Hepatic stellate cell (primary cell): ENCODE results near the gene MACROD2.

ENCODE experiments used
- DNase-seq: peaks from one replicate; pipeline ENCODE4 v3.0.0; 2011; ENCODE audit warnings: low spot score

Gene MACROD2

DNA sequence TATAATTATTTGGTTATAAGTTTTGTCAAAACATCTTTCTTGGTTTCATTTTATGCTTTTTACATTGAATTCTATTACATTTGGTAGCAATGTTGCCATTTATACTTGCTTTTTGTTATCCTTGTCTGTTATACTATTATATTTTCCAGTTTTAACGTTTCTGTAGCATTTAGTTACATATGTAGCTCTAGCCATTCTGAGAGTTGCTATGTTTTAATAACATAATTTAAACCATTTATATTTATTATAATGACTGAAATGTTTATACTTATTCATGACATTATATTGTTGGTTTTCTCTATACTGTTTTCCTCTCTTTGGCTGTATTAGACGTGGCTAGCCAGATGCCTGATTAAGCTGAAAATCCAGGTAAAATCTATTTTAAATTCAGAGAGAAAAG lies 594.1 kb downstream of the MACROD2 start:
- no peak for DNase-seq

DNA sequence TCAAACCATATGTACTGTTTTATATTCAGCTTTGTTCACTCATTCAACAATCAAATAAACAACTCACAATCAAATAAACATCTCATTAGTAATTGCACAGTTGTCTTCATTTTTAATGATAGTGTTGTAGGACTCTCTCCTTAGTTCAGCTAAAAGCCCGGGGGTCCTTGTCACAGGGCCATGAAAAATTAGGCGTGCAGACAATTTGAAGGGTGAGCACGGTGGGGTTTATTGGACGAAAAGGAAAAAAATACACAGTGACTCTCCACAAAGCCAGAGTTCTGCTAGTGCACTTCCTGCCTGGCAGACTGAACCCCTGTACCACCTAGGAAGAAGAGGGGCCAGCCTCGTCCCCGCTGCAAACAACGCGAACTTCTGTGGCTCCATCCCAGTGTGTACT lies 599.7 kb downstream of the MACROD2 start:
- DNase-seq, result no peak

DNA sequence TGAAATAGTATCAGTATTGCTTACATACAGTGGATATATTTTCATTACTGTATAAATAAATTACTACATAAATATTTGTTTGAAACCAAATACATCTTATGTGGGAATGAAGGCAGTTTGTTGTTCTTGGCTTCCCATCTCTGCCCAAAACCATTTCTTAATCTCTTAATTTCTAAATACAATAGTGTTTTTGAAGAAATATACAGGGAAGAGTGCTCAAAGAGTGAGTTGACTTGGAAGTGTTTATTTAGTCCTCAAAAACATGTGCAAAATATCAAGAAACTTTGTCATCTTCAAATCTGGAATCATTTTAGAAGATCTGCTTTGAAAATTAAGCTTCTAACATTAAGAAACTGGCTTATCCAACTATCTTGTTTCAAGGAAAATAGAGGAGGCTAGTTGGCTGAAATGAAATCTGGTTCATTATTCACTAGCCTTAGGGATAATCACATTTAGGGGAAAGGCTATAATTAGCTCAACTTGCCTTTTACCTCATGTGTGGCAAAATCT lies 601.9 kb downstream of the MACROD2 start:
- DNase-seq, result no peak

DNA sequence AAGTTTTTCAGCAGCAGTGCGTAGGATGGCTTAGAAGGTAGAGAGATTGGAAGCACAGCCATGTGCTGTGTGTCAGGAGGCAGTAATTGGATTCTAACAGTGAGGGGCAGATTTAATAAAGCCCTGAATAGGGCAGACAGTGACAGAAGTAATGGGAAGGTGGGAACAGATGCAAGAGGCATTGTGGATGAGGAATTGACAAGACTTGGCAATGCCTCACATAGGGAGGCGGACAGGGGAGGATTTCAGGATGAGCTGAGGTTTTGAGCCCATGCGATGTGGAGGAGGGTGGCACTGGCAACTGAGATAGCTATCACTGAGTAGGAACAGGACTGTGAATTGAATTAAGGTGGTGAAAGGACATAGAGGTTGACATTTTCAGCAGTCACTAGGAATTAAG lies 604.3 kb downstream of the MACROD2 start:
- DNase-seq, result no peak

DNA sequence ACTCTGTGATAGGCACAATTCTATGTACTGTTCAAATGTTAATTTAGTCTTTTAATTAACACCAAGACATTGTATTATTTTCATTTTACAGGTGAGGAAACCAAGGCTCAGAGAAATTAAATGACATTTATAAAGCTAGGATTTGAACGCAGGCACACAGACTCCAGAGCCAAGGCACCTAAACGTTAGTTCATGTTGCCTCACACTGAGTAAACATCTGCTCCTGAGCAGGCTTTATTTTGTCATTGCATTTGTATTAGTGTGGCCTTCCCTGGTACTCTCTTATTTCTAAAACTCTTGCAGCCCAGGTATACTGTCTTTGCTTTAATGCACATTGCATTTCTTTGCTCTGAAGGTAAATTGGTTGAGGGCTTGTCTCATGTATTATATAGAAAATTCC lies 605.2 kb downstream of the MACROD2 start:
- DNase-seq, result no peak

DNA sequence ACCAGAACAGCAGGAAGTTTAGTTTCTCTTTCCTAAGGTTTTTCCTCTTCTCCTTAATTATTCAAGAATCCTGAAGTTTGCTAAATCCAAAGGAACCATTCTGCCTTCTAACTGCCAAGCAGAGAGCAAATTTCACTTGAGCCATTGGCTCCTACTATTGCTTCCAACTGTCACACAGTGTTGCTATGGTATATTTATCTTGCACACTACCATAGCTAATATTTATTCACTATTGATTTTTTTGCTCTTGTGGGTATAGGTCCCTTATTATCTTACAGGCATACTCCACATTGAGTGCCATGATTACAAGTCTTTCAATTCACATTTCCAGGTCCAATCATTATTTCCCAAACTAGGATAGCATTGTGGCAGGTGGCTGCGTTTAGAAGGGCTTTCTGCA lies 608.8 kb downstream of the MACROD2 start:
- no peak for DNase-seq

DNA sequence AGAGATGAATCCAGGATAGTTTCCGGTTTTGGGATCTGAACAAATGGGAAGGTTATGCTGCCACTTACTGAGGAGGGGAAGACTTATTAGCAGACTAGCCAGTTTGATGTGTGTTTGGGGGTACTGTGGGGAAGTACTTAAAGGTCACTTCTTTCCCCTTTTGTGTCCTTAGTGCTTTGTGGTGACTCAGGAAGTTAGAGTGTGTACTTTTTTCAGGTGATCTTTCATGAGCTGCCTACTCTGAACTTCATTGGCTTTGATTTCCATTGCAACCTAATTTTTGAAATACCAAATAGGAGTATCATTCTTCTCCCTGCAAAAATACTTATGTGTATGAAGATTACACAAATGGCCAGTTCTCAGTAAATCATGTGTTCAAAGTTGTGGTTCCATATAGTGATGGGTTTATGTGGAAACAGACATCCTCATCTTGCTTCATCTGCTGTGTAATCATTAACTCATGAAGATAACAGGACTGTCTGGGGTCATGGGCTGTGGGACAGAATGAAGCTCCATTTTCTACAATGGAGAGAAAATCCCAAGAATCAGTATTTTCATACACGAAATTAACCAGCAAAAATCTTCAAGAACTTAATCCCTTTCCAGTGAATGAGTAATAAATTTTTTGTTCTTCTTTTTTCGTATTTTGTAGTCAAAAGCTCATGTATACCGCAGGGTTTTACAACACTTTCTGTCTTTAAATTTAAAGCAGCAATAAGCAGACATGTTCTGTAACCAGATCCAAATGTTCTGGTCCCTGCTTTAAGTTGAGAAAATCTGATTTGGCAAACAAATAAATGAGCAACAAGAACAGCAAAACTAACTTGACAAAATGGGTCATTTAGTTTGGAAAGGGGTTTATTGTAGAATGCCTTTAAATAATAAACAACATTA lies 614.3 kb downstream of the MACROD2 start:
- no peak for DNase-seq

DNA sequence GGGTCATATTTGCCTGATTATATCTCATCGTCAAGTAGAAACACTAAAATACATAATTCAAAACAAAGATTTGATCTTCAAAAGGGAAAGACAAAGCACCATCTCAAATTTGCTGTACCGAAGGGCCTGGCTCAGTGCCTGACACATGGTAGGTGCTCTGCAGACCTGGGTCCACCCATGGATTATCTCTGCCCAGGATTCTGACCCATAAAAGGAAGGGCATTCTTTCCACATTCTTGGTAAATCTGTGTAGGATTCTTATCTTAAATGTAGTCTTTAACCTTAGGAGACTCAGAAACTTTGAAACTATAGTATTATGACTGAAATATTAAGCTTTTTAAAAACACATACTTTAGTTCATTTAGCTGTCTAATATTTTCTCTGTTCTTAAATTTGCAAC lies 616.2 kb downstream of the MACROD2 start:
- DNase-seq, result no peak

DNA sequence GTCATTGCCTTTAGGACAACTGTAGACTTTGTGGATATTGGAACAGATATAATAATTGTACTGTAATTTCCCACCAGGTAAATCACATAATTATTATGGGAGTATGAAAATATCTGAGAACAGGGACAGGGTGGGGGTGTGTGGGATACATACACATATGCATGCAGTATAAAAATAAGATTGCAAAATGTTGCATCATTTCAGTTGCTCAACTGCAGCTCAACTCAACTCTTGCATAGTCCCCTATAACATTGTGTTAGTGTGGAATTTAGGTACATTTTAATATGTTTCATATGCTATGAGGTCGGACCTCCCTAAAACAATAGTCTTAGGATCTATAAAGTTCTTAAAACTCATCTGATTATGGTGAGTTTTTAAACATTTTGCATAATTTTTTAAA lies 617.1 kb downstream of the MACROD2 start:
- DNase-seq, result no peak

DNA sequence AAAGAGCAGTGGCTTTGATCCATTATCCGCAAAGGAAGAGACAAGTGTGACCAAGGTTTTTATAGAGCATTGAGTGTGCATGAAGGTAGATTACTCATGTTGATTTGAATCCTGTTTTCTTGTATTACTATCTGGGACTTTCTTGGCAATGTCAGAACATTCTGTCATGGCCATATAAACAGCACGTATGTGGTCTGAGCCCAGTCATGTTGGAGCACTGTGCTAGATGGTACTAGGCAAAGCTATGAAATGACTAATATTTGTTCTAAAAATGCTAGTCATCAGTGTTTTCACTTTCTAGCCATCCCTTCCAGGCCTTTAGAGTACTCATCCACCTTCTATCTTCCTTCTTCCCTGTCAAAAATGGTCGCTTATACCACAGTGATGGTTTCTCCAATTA lies 620.7 kb downstream of the MACROD2 start:
- no peak for DNase-seq

DNA sequence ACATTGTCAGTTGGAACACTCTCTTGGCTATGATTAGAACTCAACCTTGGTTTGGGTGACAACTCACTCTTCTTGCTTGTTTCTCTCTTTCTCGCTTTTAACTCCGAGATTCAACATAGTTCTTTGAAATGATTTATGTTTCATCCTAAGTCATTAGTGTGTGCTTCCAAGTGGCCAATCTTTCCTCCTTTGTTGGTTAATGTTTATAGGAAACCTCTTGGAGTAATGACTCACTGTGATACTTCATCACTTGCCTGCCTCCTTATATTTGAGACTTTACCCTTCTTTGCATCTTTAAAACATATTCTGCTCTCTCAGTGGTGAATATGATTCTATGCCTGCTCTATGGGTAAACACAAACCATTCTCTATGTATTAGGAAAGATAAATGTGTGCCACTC lies 621.8 kb downstream of the MACROD2 start:
- DNase-seq, result no peak

DNA sequence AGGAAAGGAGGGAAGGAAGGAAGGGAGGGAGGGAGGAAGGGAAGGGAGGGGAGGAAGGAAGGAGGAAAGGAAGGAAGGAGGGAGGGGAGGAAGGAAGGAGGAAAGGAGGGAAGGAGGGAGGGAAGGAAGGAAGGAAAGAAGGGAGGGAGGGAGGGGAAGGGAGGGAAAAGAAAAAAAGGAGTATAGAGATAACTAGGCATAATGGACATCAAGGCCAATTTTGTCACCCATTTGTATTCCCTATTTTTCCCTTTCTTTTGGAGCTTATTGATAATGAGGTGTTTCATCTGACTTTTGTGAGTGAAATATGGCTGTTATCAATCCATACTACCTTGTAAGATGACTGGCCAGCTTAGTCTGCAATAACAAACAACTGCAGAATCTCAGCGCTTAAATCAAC lies 624.1 kb downstream of the MACROD2 start:
- no peak for DNase-seq

DNA sequence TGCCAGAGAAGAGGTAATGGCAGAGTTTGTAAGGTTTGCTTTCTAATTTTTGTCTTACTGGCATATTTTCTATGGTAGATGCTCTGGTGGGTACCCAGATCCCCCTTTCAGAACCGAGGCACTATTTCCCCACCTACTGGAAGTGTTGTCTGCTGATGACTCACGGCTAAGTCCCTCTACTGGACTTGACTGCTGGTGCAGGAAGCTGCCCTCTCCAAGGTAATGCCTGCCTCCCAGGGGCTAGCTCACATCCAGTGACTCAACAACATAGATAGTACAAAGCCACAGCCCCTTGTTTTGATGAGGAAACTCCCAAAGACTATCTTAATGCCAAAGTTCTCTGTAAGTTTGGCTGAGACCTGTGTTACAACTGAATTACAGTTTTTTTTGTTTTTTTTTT lies 627.5 kb downstream of the MACROD2 start:
- DNase-seq, result no peak

DNA sequence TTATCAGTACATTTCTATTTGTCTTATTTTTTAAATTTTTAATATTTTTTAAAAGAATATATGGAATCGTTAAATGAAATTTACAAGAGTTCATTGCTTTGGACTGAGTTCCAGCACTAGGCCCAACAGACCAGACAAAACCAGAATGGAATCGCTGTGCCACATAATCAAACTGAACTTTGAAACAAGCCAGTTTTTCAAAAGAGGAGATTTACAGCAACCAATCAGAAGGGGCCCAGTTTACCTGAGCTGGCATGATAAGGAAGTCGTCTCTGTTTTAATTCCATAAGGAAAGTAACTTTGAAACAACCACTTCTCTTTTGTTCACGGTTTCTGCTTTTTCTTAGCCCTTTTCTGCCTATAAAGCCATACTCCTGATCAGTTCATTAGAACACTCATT lies 635.7 kb downstream of the MACROD2 start:
- no peak for DNase-seq

DNA sequence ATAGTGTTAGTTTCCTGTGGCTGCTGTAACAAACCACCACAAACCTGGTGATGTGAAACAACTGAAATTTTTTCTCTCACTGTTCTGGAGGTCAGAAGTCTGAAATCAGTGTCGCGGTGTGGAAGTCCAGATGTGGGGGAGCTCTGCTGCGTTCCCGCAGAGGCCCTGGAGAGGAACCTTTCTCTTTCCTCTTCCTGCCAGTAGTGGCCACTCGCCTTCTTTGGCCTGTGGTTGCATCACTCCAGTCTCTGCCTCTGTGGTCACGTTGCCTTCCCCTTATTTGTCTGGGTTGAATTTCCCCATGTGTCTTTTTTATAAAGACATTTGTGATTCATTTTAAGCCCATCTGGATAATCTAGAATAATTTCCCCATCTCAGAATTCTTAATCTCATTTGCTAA lies 637.6 kb downstream of the MACROD2 start:
- no peak for DNase-seq

DNA sequence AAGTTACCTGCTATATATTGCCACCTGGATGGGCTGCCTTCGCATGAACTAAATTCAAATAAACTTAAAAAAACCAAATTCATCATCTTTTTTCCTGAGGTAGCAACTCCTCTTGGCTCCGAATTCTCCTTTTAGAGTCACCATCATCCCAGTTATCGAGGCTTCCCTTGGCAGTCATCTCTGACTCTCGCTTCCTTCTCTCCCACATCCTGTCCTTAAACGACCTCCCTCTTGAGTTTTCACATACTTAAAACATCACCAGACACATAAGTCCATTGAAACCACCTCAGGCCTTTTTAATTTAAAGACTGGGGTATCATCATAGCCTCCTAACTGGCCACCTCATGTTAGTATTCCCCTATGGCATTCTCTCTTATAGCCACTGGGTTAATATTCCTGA lies 638.2 kb downstream of the MACROD2 start:
- DNase-seq, result no peak

DNA sequence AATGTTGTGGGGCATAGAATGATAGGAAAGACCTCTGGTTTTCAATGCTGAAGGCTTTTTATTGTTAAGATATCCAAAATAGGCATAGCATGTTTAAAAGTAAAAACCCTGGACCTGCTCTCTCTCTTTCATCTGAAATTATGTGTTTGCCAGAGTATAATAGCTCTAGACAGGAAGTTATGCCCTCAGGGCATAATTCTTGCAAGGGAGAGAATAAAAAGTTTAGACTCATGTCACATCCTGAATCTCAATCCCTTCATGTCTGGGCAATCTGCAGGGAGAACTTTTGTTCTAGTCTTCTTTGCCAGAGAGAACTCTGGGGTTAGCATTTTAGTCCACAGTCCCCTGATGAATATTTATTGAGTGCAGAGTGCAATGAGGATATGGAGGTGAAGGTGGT lies 639.3 kb downstream of the MACROD2 start:
- DNase-seq, result no peak

DNA sequence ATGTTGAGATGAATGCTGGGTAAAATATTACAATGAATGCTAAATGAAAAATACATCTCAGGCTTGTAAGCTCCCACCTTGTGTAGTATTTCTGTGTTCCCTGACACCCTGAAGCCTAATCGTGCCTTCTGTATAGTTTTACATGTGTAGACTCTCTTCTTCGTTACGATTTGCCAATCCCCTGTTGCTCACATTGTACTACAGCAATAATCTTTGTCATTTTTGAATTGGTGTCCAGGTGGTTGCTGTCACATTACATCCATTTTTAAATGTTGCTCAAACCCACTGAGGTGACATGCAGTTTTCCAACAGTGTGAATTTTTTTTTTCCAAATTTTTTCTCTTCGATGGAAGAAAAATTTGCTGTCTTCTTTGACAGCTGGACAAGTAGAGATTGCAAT lies 642.1 kb downstream of the MACROD2 start:
- DNase-seq, result no peak

DNA sequence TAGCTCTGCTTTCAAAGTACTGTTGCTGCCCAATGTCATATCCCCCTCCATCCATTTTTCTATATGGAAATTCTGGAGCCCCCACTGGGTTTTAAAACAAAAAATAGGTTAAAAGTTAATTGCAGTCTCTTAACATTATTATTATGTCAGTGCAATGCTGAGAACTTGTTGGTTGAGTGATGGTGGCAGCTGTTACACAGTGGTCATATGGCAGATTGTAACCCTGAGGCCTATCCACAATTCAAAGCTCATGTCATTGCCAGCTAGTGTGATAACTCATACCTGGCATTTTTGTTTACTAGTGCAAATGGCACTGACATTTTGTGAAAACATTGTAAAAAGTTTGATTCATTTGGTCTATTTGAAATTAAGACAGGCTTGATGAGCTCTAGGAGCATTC lies 647.8 kb downstream of the MACROD2 start:
- no peak for DNase-seq

DNA sequence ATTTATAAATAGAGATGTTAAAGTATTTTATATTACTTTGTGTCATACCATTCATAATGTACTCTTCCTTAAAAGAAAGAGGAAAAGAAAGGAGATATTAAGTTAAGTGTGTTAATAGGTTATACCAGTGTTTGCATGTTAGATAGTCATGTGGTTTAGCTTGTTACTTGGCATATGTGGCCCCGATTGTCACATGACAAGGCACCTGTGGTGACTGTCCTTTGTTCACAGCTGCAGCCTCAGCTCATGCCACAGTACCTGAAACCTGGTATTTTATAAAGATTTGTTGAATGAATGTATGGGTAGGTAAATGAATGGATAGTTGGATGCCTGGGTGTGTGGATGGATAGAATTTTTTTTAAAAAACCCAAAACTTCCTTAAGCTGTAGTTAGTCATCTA lies 648.2 kb downstream of the MACROD2 start:
- DNase-seq, result no peak

DNA sequence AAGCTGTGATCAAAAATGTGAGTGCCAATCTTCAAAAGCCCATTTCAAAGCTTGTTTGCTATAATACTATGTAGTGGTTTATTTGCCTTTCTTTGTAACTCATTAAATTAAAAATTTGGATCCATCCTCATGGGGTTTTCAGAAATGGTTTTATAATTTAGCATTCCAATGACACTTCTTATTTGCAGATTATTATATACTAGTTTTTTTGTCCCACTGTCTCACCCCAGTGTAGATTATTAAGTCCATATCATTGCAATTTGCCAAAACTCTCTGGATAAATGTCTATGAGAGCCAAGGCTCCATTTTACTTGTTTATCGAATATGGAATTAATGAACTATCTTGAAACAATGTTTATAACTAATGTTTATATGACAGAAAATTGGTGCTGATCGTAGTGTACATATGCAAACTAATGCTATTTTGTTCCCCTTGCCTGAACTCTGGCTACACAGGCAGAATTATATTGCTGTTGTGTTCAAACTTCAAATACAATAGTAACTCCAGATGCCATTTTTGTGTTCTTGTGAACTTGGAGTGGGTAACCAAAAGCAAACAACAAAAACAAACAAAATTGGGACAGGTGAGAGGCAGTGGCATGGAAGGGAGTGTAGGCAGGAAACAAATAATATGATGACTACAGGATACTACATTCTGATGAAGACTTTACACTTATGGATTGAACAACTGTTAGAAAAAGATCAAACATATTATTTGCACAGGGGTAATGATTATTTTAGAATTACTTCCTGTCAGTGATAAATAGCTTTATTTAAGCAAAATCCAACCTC lies 649.2 kb downstream of the MACROD2 start:
- no peak for DNase-seq

DNA sequence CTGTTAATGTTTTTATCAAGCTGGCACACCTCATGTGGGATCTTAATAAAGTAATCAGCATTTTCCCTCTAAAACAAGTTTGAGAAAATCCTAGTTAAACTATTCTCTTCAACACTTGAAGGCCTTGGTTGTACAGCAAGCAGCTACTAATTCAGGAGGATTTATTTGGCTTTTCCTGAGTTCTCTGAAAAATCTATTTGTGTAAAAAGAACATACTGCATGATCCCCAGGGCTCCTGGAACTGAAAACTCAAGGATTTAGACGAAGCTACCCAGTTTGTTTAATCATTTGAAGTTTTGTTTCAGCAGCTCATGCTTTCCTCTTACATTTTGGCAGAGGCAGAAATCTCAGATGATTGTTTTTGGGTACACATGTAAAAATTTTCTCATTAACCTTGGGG lies 651.7 kb downstream of the MACROD2 start:
- no peak for DNase-seq

DNA sequence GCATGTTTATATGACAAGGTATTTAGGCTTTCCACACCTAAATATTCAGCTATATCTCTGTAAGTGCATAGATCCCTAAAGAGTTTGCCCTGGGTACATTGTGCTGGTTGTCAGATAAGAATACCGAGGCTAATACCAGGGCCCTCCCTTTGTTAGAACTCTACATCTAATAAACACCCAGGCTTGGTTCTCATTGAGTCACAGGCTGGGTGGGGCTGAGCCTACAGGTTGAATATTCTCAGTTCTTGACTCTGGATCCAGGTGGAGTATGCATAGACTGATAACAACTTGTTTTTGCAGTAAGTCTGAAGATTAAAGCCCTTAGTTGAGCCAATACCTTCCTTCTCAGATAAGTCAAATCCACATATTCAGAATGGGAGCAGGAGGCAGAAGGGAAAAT lies 654.3 kb downstream of the MACROD2 start:
- DNase-seq, result no peak
